Mucosa of rectum (tissue), 2 donors: Measurements from ENCODE around the gene KTN1.

Experiments used
- H3K27ac ChIP-seq, 2 donors: one replicate each; pipeline ENCODE4 v1.7.0; 2013; ENCODE audit warnings: inconsistent platforms in 2 of 2, low read depth in 2 of 2, low read length in 2 of 2
- H3K27me3 ChIP-seq, 2 donors: one replicate each; pipeline ENCODE4 v1.7.0; 2013; ENCODE audit warnings: low read length in 2 of 2; ENCODE audit not compliant: control insufficient read depth in 2 of 2, insufficient read depth in 2 of 2
- H3K36me3 ChIP-seq, 2 donors: one replicate each; pipeline ENCODE4 v1.7.0; 2013; ENCODE audit warnings: low read length in 2 of 2; ENCODE audit not compliant: control insufficient read depth in 2 of 2, insufficient read depth in 2 of 2
- H3K4me1 ChIP-seq, 2 donors: one replicate each; pipeline ENCODE4 v1.7.0; 2013; ENCODE audit warnings: low read length in 2 of 2, mild to moderate bottlenecking in 1 of 2; ENCODE audit not compliant: control insufficient read depth in 2 of 2, insufficient read depth in 2 of 2
- H3K4me3 ChIP-seq, 2 donors: one replicate each; pipeline ENCODE4 v1.7.0; 2013; ENCODE audit warnings: low read length in 2 of 2
- H3K9ac ChIP-seq, 2 donors: one replicate each; pipeline ENCODE4 v1.7.0; 2013; ENCODE audit warnings: low read length in 2 of 2, low read depth in 1 of 2, mild to moderate bottlenecking in 1 of 2
- H3K9me3 ChIP-seq, 2 donors: one replicate each; pipeline ENCODE4 v1.7.0; 2013; ENCODE audit warnings: low read length in 2 of 2; ENCODE audit not compliant: control insufficient read depth in 2 of 2
- donor health status: healthy.
- donor health status: Normal muscosa, but diverticular disease.

The KTN1 gene

DNA sequence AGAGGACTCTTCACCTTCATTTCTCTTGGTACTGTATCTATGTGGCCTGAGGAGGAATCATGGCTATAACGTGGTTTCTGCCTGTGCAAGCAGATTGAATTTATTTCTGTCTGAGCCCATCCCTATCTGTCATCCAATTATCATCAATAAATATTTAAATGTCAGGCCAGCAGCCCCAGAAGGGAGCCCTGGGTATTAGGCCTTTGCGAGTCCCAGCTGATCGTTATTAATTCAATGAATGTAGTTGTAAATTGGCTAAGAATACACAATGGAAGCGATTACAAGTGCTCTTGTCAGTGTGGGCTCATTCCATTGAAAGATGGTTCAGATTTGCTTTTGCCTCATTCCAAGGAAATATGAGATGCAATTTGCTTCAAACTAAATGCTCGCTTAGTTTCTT lies 142.0 kb downstream of the KTN1 start:
- Histone ChIP-seq H3K27me3 (no peaks in the 10 kb centered on the region), H3K9me3 (no peaks in the 10 kb centered on the region), H3K4me3 (no peak overlapping the region)

DNA sequence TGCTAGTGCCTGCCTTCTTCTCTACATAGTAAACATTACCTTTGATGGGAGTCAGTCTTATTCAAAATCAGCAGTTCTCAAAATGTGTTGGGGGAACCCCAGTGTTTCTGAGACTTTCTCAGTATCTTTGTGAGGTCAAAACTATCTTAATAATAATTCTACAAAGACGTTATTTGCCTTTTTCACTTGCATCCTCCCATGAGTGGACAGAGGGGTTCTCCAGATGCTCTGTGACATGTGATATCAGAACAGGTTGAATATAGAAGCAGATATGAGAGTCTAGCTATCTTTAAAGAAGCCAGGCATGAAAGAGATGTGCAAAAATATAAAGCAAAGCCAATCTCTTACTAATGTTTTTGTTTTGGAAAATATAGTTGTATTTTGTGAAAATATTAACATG lies 144.7 kb downstream of the KTN1 start:
- H3K27ac ChIP-seq: no peak overlapping the region
- H3K36me3 ChIP-seq: no peaks in the 10 kb centered on the region
- no peaks in the 10 kb centered on the region for H3K9me3 ChIP-seq
- H3K9ac ChIP-seq: no peak overlapping the region
- no peaks in the 10 kb centered on the region for H3K4me1 ChIP-seq
- no peaks in the 10 kb centered on the region for H3K27me3 ChIP-seq
- H3K4me3 ChIP-seq: no peak overlapping the region

More for the DNA sequence above, 142.0 kb downstream of the KTN1 start:
- Histone ChIP-seq H3K27ac (no peak overlapping the region), H3K4me1 (no peaks in the 10 kb centered on the region), H3K9ac (no peak overlapping the region), H3K36me3 (no peaks in the 10 kb centered on the region)

DNA sequence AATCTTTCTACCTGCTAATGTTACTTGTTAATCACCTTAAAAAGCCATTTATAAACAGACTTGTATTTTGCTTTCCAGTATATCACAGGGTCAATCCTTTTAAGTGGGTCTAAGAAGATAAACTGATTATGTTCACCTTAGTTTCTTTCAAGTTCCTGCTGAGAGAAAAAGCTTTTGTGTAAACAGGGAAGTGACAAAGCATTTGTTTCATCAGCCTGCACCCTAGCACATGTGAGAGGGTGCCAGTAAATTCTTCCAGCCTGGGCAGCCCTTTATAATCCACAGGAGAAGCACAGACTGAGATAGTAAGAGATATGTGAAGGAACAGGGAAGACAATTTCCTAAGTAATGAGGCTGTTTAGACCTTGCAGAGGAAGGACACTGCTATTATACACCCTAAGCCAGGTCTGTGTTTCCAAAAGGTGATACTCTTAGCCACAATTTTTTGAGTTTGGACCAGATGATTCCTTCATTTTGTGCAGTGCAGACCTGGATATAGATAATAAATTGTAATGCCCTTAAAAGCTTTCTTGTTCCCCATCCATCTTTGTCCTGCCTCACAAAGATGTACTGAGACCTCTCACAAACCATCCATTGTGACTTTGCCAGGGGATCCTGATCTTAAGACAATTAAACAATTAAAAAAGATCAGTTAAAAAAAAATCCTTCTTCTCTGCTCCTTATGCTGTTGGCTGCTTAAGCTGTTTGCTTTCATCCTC lies 150.7 kb downstream of the KTN1 start:
- H3K27me3 ChIP-seq: no peaks in the 10 kb centered on the region
- H3K36me3 ChIP-seq: no peaks in the 10 kb centered on the region
- H3K4me3 ChIP-seq: no peak overlapping the region
- no peaks in the 10 kb centered on the region for H3K9me3 ChIP-seq
- H3K27ac ChIP-seq: no peak overlapping the region
- peaks cover 3 to 6% of the 10 kb centered on the region in 2 donors for H3K4me1 ChIP-seq
- H3K9ac ChIP-seq: no peak overlapping the region

DNA sequence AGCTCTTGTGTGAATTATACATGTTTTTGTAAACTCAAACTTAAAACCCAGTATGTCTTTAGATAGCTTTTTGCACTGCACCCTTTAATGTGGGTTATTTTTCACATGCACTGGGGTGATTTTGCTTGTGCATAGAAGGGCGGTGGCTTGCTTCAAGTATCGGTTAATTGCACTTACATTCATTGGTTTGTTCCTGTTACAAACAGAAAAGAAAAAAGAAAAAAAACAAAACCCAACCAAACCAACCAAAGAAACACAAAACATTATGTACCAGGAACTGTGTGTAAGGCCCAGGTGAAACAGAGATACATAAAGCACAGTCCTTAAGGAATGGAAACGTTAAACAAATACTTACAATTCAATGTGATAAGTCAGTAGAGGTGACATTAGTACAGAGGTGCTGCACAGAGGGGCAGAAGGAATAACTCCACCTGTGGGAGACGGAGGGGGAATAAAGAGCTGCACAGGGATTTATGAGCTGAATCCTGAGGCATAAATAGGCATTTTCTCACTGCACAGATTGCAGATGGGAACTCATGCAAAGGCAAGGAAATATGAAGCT lies 151.4 kb downstream of the KTN1 start:
- Histone ChIP-seq H3K9me3 (no peaks in the 10 kb centered on the region), H3K4me3 (no peak overlapping the region), H3K27ac (no peak overlapping the region), H3K27me3 (no peaks in the 10 kb centered on the region), H3K9ac (no peak overlapping the region), H3K36me3 (no peaks in the 10 kb centered on the region), H3K4me1 (peaks cover 3 to 6% of the 10 kb centered on the region in 2 donors)

- H3K36me3 ChIP-seq: no peaks in the 10 kb centered on the region
- peaks cover 3 to 6% of the 10 kb centered on the region in 2 donors for H3K4me1 ChIP-seq
- H3K4me3 ChIP-seq: no peak overlapping the region
- H3K27ac ChIP-seq: no peak overlapping the region
- H3K27me3 ChIP-seq: no peaks in the 10 kb centered on the region
- H3K9ac ChIP-seq: no peak overlapping the region
- no peaks in the 10 kb centered on the region for H3K9me3 ChIP-seq
Measured at GRCh38 chr14:55731881-55732498, 152.0 kb downstream of the KTN1 start.

GRCh38 chr14:55733599-55733998 lies 153.6 kb downstream of the KTN1 start:
- H3K27me3 ChIP-seq: no peaks in the 10 kb centered on the region
- H3K4me3 ChIP-seq: no peak overlapping the region
- H3K9me3 ChIP-seq: no peaks in the 10 kb centered on the region
- no peaks in the 10 kb centered on the region for H3K36me3 ChIP-seq
- no peak overlapping the region for H3K9ac ChIP-seq
- peaks cover 3 to 6% of the 10 kb centered on the region in 2 donors for H3K4me1 ChIP-seq
- H3K27ac ChIP-seq: no peak overlapping the region
